HG03439 (cell line): ENCODE data around the gene GRK6.

Source experiments
- ATAC-seq: cut with Tn5 transposase; IDR thresholded peaks from one replicate; pipeline ENCODE4 v1.9.1; 2021; ENCODE audit warnings: mild to moderate bottlenecking, moderate library complexity; ENCODE audit not compliant: unreplicated experiment

Gene GRK6

GRCh38 chr5:177425196-177425800 is 1.2 kb upstream of the GRK6 start:
- no peak for ATAC-seq

GRCh38 chr5:177425801-177426565 is 493 bp upstream of the GRK6 start:
- peak; percentile 78 for ATAC-seq

GRCh38 chr5:177427211-177427822 is 841 bp downstream of the GRK6 start:
- no peak for ATAC-seq

- ATAC-seq = no peak
Measured at GRCh38 chr5:177427919-177428573, 1.6 kb downstream of the GRK6 start.

GRCh38 chr5:177428574-177429217 is 2.2 kb downstream of the GRK6 start:
- ATAC-seq = no peak

GRCh38 chr5:177429248-177430040 is 3.0 kb downstream of the GRK6 start:
- ATAC-seq = no peak

- ATAC-seq = no peak
Measured at GRCh38 chr5:177430140-177430951, 3.9 kb downstream of the GRK6 start.

GRCh38 chr5:177430972-177431316 is 4.5 kb downstream of the GRK6 start:
- no peak for ATAC-seq

GRCh38 chr5:177431317-177432142 is 5.1 kb downstream of the GRK6 start:
- peak; percentile 33 for ATAC-seq

- no peak for ATAC-seq
Measured at GRCh38 chr5:177432143-177432838, 5.8 kb downstream of the GRK6 start.

- no peak for ATAC-seq
Measured at GRCh38 chr5:177432839-177433657, 6.6 kb downstream of the GRK6 start.

GRCh38 chr5:177433658-177434217 is 7.3 kb downstream of the GRK6 start:
- ATAC-seq = no peak

- no peak for ATAC-seq
Measured at GRCh38 chr5:177434437-177434836, 8.0 kb downstream of the GRK6 start.

GRCh38 chr5:177434942-177435738 is 8.7 kb downstream of the GRK6 start:
- ATAC-seq = no peak

- ATAC-seq = no peak
Measured at GRCh38 chr5:177435847-177436536, 9.5 kb downstream of the GRK6 start.

GRCh38 chr5:177437623-177438022 is 11.1 kb downstream of the GRK6 start:
- ATAC-seq = no peak
